MCF 10A (cell line): Measurements from ENCODE around the gene SUSD2. TPM values are rescaled to one million over a fixed set of nuclear protein-coding genes. Genes with fewer than 3 reads are reported as not detected.

Source experiments
- BruUV-seq: library from RNA; stranded (reverse); fragments of 400-500 nt; replicated peaks from 2 replicates; lab custom pipeline; 2021; lab: Mats Ljungman, UMichigan
- CTCF ChIA-PET: fragments of 300-600 bp; sonication (Branson Sonifier 250); formaldehyde crosslinking; extraction: SDS; loops from one replicate; lab custom pipeline; 2021; ENCODE audit warnings: antibody characterized with exemption, inconsistent platforms; lab: Yijun Ruan, JAX
- POLR2A ChIA-PET: fragments of 300-600, 350-650 bp; sonication (Branson Sonifier 250); formaldehyde crosslinking; extraction: SDS; loops from one replicate; lab custom pipeline; 2020; ENCODE audit warnings: antibody characterized with exemption, inconsistent platforms; lab: Yijun Ruan, JAX
- DNase-seq: peaks from one replicate; pipeline ENCODE4 v3.0.0-alpha.2; 2018; ENCODE audit not compliant: unreplicated experiment
- H3K27ac Mint-ChIP-seq: one replicate; pipeline ENCODE4 v1.8.0; 2022; ENCODE audit warnings: mild to moderate bottlenecking, low read depth, mixed read lengths; ENCODE audit not compliant: unreplicated experiment
- H3K27me3 Mint-ChIP-seq: one replicate; pipeline ENCODE4 v1.8.0; 2022; ENCODE audit warnings: mixed read lengths; ENCODE audit not compliant: insufficient read depth, unreplicated experiment
- H3K36me3 Mint-ChIP-seq: one replicate; pipeline ENCODE4 v1.8.0; 2022; ENCODE audit warnings: mild to moderate bottlenecking, moderate library complexity, mixed read lengths; ENCODE audit not compliant: insufficient read depth, unreplicated experiment
- H3K4me1 Mint-ChIP-seq: one replicate; pipeline ENCODE4 v1.8.0; 2022; ENCODE audit warnings: mixed read lengths; ENCODE audit not compliant: insufficient read depth, unreplicated experiment
- H3K4me3 Mint-ChIP-seq: one replicate; pipeline ENCODE4 v1.8.0; 2022; ENCODE audit warnings: mild to moderate bottlenecking, moderate library complexity, mixed read lengths; ENCODE audit not compliant: unreplicated experiment
- H3K9me3 Mint-ChIP-seq: one replicate; pipeline ENCODE4 v1.8.0; 2022; ENCODE audit warnings: mixed read lengths; ENCODE audit not compliant: unreplicated experiment
- intact Hi-C: fragments of 100-400 bp; cut with micrococcal nuclease; formaldehyde crosslinking; loops from 2 replicates; pipeline ENCODE4 v1.14.1; 2022
- total RNA-seq: library from RNA; stranded (reverse); gene quantifications from 2 replicates; pipeline ENCODE4 v1.2.3, GENCODE V29; 2022
- TF ChIP-seq, protein P1 (sequence below): fragments of 200-600 bp; IDR thresholded peaks from one replicate; pipeline ENCODE4 v1.8.0; 2022; ENCODE audit warnings: antibody characterized with exemption, mild to moderate bottlenecking; ENCODE audit not compliant: unreplicated experiment

SUSD2 gene
- total RNA-seq, 1 experiment from 2014 or later = 32.8 TPM

DNA sequence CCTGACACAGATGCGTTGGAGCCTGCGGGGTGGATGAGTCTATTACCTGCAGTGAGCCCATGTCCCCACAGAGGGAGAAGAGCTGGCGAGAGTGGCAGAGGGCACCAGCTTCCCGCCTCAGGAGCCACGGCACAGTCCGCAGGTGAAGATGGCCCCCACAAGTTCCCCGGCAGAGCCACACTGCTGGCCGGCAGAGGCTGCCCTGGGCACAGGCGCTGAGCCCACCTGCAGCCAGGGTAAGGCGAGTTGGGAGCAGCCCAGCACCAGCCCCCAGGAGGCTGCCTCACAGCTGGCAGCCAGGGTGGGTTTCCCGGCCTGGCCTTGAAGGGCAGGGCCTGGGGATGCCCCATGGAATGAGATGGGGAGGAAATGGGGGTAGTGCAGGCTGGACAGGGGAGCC, 5.2 kb upstream of the SUSD2 start:
- ChIA-PET POLR2A (no interaction called here), CTCF (interaction anchor here (0.6 to 7.0 kb wide), 7 partner anchors 10 to 217 kb away, joined by 3 to 35 read pairs (median 4); no protein-coding TSS in a partner anchor)
- Mint-ChIP-seq H3K36me3 (peaks cover 7% of the 10 kb centered on the region), H3K9me3 (no peaks in the 10 kb centered on the region), H3K4me1 (peaks cover 6% of the 10 kb centered on the region), H3K27ac (no peak overlapping the region), H3K27me3 (no peaks in the 10 kb centered on the region), H3K4me3 (no peak overlapping the region)
- intact Hi-C loops = loop anchor here (5.0 kb wide), 1 partner anchor 189 kb away; no protein-coding TSS in a partner anchor
- no TSS peak for BruUV-seq
- DNase-seq = no peak
- TF ChIP-seq, protein P1, sequence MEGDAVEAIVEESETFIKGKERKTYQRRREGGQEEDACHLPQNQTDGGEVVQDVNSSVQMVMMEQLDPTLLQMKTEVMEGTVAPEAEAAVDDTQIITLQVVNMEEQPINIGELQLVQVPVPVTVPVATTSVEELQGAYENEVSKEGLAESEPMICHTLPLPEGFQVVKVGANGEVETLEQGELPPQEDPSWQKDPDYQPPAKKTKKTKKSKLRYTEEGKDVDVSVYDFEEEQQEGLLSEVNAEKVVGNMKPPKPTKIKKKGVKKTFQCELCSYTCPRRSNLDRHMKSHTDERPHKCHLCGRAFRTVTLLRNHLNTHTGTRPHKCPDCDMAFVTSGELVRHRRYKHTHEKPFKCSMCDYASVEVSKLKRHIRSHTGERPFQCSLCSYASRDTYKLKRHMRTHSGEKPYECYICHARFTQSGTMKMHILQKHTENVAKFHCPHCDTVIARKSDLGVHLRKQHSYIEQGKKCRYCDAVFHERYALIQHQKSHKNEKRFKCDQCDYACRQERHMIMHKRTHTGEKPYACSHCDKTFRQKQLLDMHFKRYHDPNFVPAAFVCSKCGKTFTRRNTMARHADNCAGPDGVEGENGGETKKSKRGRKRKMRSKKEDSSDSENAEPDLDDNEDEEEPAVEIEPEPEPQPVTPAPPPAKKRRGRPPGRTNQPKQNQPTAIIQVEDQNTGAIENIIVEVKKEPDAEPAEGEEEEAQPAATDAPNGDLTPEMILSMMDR = no peak

- H3K4me3 Mint-ChIP-seq = no peak overlapping the region
- H3K27me3 Mint-ChIP-seq = no peaks in the 10 kb centered on the region
- no TSS peak for BruUV-seq
- no peak overlapping the region for H3K27ac Mint-ChIP-seq
- DNase-seq = no peak
- no peaks in the 10 kb centered on the region for H3K9me3 Mint-ChIP-seq
- peaks cover 6% of the 10 kb centered on the region for H3K4me1 Mint-ChIP-seq
- ChIA-PET CTCF (interaction anchor here (0.9 to 7.0 kb wide), 4 partner anchors 20 to 347 kb away, joined by 3 to 35 read pairs (median 3); no protein-coding TSS in a partner anchor), POLR2A (no interaction called here)
- peaks cover 7% of the 10 kb centered on the region for H3K36me3 Mint-ChIP-seq
- TF ChIP-seq, protein P1 = no peak
- intact Hi-C loops = loop anchor here (5.0 kb wide), 1 partner anchor 189 kb away; no protein-coding TSS in a partner anchor
Observed at GRCh38 chr22:24176630-24177029, 4.7 kb upstream of the SUSD2 start.

DNA sequence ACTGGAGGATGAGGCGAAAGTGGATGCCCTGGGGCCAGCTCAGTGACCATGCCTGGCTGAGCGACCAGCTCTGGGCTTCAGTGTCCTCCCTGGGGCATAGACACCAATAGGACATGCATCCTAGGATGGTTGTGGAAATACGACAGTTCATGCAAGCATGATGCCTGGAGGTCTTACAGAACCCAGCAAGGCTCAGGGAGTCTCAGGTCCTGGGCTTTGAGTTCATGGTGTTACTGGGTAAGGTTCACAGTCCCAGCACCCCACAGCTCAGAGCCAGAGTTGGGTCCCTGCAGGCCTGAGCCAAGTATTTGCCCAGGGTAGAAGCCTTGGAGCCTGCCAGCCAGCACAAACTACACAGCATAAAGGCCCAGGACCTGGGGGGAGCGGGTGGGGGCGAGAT, 4.2 kb upstream of the SUSD2 start:
- intact Hi-C loops = loop anchor here (5.0 kb wide), 1 partner anchor 190 kb away; no protein-coding TSS in a partner anchor
- no peak overlapping the region for H3K4me3 Mint-ChIP-seq
- CTCF ChIA-PET = interaction anchor here (0.9 to 1.1 kb wide), 3 partner anchors 95 to 347 kb away, joined by 3 read pairs; no protein-coding TSS in a partner anchor
- peaks cover 6% of the 10 kb centered on the region for H3K4me1 Mint-ChIP-seq
- H3K27me3 Mint-ChIP-seq = no peaks in the 10 kb centered on the region
- H3K36me3 Mint-ChIP-seq = peaks cover 6% of the 10 kb centered on the region
- POLR2A ChIA-PET = no interaction called here
- TF ChIP-seq, protein P1 = no peak
- BruUV-seq = no TSS peak
- H3K9me3 Mint-ChIP-seq = no peaks in the 10 kb centered on the region
- DNase-seq = no peak
- H3K27ac Mint-ChIP-seq = no peak overlapping the region

DNA sequence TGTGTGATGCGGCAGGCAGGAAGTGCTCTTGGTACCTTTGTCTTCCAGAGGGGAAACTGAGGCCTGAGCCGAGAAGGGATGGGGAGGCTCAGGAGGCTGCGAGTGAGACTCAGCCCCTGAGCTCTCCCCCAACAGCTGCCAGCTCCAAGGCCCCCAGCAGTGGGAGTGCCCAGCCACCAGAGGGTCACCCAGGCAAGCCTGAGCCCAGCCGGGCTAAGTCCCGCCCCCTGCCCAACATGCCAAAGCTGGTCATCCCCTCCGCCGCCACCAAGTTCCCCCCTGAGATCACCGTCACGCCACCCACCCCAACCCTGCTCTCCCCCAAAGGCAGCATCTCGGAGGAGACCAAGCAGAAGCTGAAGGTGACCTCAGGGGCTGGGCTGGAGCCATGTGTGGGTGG, 3.8 kb upstream of the SUSD2 start:
- Mint-ChIP-seq H3K4me3 (no peak overlapping the region), H3K36me3 (peaks cover 2% of the 10 kb centered on the region), H3K27ac (no peak overlapping the region), H3K9me3 (no peaks in the 10 kb centered on the region), H3K27me3 (no peaks in the 10 kb centered on the region), H3K4me1 (peaks cover 6% of the 10 kb centered on the region)
- CTCF ChIA-PET = interaction anchor here (0.6 to 1.1 kb wide), 3 partner anchors 137 to 346 kb away, joined by 3 read pairs; no protein-coding TSS in a partner anchor
- DNase-seq = no peak
- intact Hi-C loops = loop anchor here (5.0 kb wide), 1 partner anchor 190 kb away; no protein-coding TSS in a partner anchor
- BruUV-seq = no TSS peak
- TF ChIP-seq, protein P1 = no peak
- POLR2A ChIA-PET = no interaction called here
